ENCODE measurements around the gene AOX1.
"Not testable (repeated sequence)": the region's sequence is repeated elsewhere in the genome, so short reads cannot be mapped to it uniquely, and the experiment has no call there.

AOX1 gene

GRCh38 chr2:200603972-200604371 is 18.2 kb downstream of the AOX1 start:
- DNase-seq = no peak

GRCh38 chr2:200604571-200605255 is 18.9 kb downstream of the AOX1 start:
- DNase-seq = no peak

GRCh38 chr2:200608341-200609027 is 22.7 kb downstream of the AOX1 start:
- no peak for DNase-seq

- DNase-seq = no peak
These were observed 23.3 kb downstream of the AOX1 start for GRCh38 chr2:200609028-200609614.

GRCh38 chr2:200610217-200610616 is 24.4 kb downstream of the AOX1 start:
- not testable (repeated sequence) for DNase-seq

- peak; percentile 50 for DNase-seq
These were observed 27.9 kb downstream of the AOX1 start for GRCh38 chr2:200613692-200614091.

GRCh38 chr2:200614249-200614648 is 28.4 kb downstream of the AOX1 start:
- DNase-seq = no peak

GRCh38 chr2:200615247-200615646 is 29.4 kb downstream of the AOX1 start:
- DNase-seq = no peak

- DNase-seq = peak; percentile 1
These were observed 30.4 kb downstream of the AOX1 start for GRCh38 chr2:200616193-200616592.

- DNase-seq = no peak
These were observed 30.8 kb downstream of the AOX1 start for GRCh38 chr2:200616656-200617055.

GRCh38 chr2:200617156-200618053 is 31.6 kb downstream of the AOX1 start:
- no peak for DNase-seq

- no peak for DNase-seq
These were observed 32.2 kb downstream of the AOX1 start for GRCh38 chr2:200618054-200618419.

GRCh38 chr2:200618590-200619021 is 32.8 kb downstream of the AOX1 start:
- DNase-seq = peak; percentile 8

- DNase-seq = no peak
These were observed 33.5 kb downstream of the AOX1 start for GRCh38 chr2:200619279-200619678.

GRCh38 chr2:200620606-200621390 is 35.0 kb downstream of the AOX1 start:
- DNase-seq = no peak

GRCh38 chr2:200622106-200622505 is 36.3 kb downstream of the AOX1 start:
- DNase-seq = no peak

GRCh38 chr2:200624026-200624425 is 38.2 kb downstream of the AOX1 start:
- no peak for DNase-seq

- DNase-seq = no peak
These were observed 38.8 kb downstream of the AOX1 start for GRCh38 chr2:200624658-200625057.

- no peak for DNase-seq
These were observed 39.5 kb downstream of the AOX1 start for GRCh38 chr2:200625282-200625681.

GRCh38 chr2:200625958-200626363 is 40.1 kb downstream of the AOX1 start:
- no peak for DNase-seq

- DNase-seq = no peak
These were observed 41.4 kb downstream of the AOX1 start for GRCh38 chr2:200627110-200627770.

- DNase-seq = not testable (repeated sequence)
These were observed 42.6 kb downstream of the AOX1 start for GRCh38 chr2:200628461-200628860.

Data from NCI-H69 (cell line).